ENCODE results near the gene PTPRT. TPM values are rescaled to one million over a fixed set of nuclear protein-coding genes. Genes with fewer than 3 reads are reported as not detected.

The PTPRT gene
- total RNA-seq, 1 experiment from 2014 or later: not detected

- H3K4me2 ChIP-seq (ENCODE audit: low read length): no peak overlapping the region
- intact Hi-C loops (cut with micrococcal nuclease): no loop called here
- H2AFZ ChIP-seq (ENCODE audit: low read depth, low read length, poor library complexity, severe bottlenecking): no peak overlapping the region
- BruUV-seq (replicated peaks): no TSS peak
- no peak overlapping the region for H3K9ac ChIP-seq (ENCODE audit: low read length)
- no peaks in the 10 kb centered on the region for H4K20me1 ChIP-seq (ENCODE audit: insufficient read depth)
- ChIA-PET CTCF (no interaction called here), POLR2A (no interaction called here), RAD21 (ENCODE audit: low non-redundant PET in 1 of 2, low total read pairs in 2 of 2, uncharacterized antibody in 2 of 2, unreplicated experiment in 2 of 2) (no interaction called here)
- peaks cover 5% of the 10 kb centered on the region in 2 experiments; a peak in 2 of 4 replicates for H3K9me3 ChIP-seq (ENCODE audit: control insufficient read depth in 1 of 2, insufficient read depth in 1 of 2, low read depth in 1 of 2, low read length in 2 of 2)
- DNase-seq (ENCODE audit: low read depth, low spot score) (no peak), ATAC-seq (no peak)
- H3K4me1 ChIP-seq (ENCODE audit: control insufficient read depth in 1 of 2, insufficient read depth in 2 of 2, low read length in 2 of 2): no peaks in the 10 kb centered on the region
- no peaks in the 10 kb centered on the region for H3K27me3 ChIP-seq (ENCODE audit: insufficient read depth, low read length)
- no peaks in the 10 kb centered on the region for H3K36me3 ChIP-seq (ENCODE audit: control insufficient read depth in 1 of 2, insufficient read depth in 2 of 2, low read length in 2 of 2)
- H3K4me3 ChIP-seq (replicated peaks in 1 of 2; ENCODE audit: low read depth in 1 of 2, low read length in 2 of 2): no peak overlapping the region
- no peaks in the 10 kb centered on the region for H3K79me2 ChIP-seq (ENCODE audit: insufficient read depth, low read length)
- TF ChIP-seq RAD21 (IDR thresholded peaks at IDR 0.05; ENCODE audit: low read depth) (no peak), CEBPB (IDR thresholded peaks at IDR 0.05; ENCODE audit: low read depth) (no peak), SIN3A (IDR thresholded peaks at IDR 0.05; ENCODE audit: low read depth) (no peak), ZFX (IDR thresholded peaks at IDR 0.05) (no peak)
- no peak overlapping the region for H3K27ac ChIP-seq (ENCODE audit: low read depth, low read length)
- H3K9me2 ChIP-seq (ENCODE audit: insufficient read depth): no peaks in the 10 kb centered on the region
Observed at GRCh38 chr20:43092386-43093088, 97.2 kb downstream of the PTPRT start.

- ChIA-PET CTCF (no interaction called here), POLR2A (no interaction called here), RAD21 (ENCODE audit: low non-redundant PET in 1 of 2, low total read pairs in 2 of 2, uncharacterized antibody in 2 of 2, unreplicated experiment in 2 of 2) (no interaction called here)
- intact Hi-C loops (cut with micrococcal nuclease): no loop called here
- Histone ChIP-seq H2AFZ (ENCODE audit: low read depth, low read length, poor library complexity, severe bottlenecking) (no peak overlapping the region), H3K4me2 (ENCODE audit: low read length) (no peak overlapping the region), H3K36me3 (ENCODE audit: control insufficient read depth in 1 of 2, insufficient read depth in 2 of 2, low read length in 2 of 2) (no peaks in the 10 kb centered on the region), H4K20me1 (ENCODE audit: insufficient read depth) (no peaks in the 10 kb centered on the region), H3K4me3 (replicated peaks in 1 of 2; ENCODE audit: low read depth in 1 of 2, low read length in 2 of 2) (no peak overlapping the region), H3K27me3 (ENCODE audit: insufficient read depth, low read length) (no peaks in the 10 kb centered on the region), H3K27ac (ENCODE audit: low read depth, low read length) (no peak overlapping the region), H3K9me2 (ENCODE audit: insufficient read depth) (no peaks in the 10 kb centered on the region), H3K4me1 (ENCODE audit: control insufficient read depth in 1 of 2, insufficient read depth in 2 of 2, low read length in 2 of 2) (no peaks in the 10 kb centered on the region), H3K79me2 (ENCODE audit: insufficient read depth, low read length) (no peaks in the 10 kb centered on the region), H3K9ac (ENCODE audit: low read length) (no peak overlapping the region), H3K9me3 (ENCODE audit: control insufficient read depth in 1 of 2, insufficient read depth in 1 of 2, low read depth in 1 of 2, low read length in 2 of 2) (peaks cover 0 to 3% of the 10 kb centered on the region in 2 experiments; a peak in 1 of 4 replicates)
- DNase-seq (ENCODE audit: low read depth, low spot score) (no peak), ATAC-seq (no peak)
- no TSS peak for BruUV-seq (replicated peaks)
- TF ChIP-seq ATF3 (IDR thresholded peaks at IDR 0.05) (no peak), CBX3 (IDR thresholded peaks at IDR 0.05; ENCODE audit: low read depth) (no peak), EGR1 (IDR thresholded peaks at IDR 0.05; ENCODE audit: low read depth) (no peak), CEBPB (IDR thresholded peaks at IDR 0.05; ENCODE audit: low read depth) (no peak), SIN3A (IDR thresholded peaks at IDR 0.05; ENCODE audit: low read depth) (no peak), FOSL1 (IDR thresholded peaks at IDR 0.05; ENCODE audit: low read depth) (no peak), EZH2 (IDR thresholded peaks at IDR 0.05) (no peak), SRF (IDR thresholded peaks at IDR 0.05; ENCODE audit: low read depth) (no peak), TCF7L2 (IDR thresholded peaks at IDR 0.05; ENCODE audit: borderline replicate concordance, extremely low read depth, insufficient read depth, insufficient read length) (no peak), POLR2AphosphoS5 (IDR thresholded peaks at IDR 0.05; ENCODE audit: low read depth, low read length) (no peak), MAX (IDR thresholded peaks at IDR 0.05) (no peak), ZNF274 (IDR thresholded peaks at IDR 0.05; ENCODE audit: low read depth, low read length) (no peak), REST (IDR thresholded peaks at IDR 0.05; ENCODE audit: low read depth) (no peak)
Observed at GRCh38 chr20:43068482-43068881, 121.2 kb downstream of the PTPRT start.

Measured in HCT116 (cell line).